ENCODE measurements around the gene GSS.
"Not testable (repeated sequence)": the region's sequence is repeated elsewhere in the genome, so short reads cannot be mapped to it uniquely, and the experiment has no call there.

Gene GSS

DNA sequence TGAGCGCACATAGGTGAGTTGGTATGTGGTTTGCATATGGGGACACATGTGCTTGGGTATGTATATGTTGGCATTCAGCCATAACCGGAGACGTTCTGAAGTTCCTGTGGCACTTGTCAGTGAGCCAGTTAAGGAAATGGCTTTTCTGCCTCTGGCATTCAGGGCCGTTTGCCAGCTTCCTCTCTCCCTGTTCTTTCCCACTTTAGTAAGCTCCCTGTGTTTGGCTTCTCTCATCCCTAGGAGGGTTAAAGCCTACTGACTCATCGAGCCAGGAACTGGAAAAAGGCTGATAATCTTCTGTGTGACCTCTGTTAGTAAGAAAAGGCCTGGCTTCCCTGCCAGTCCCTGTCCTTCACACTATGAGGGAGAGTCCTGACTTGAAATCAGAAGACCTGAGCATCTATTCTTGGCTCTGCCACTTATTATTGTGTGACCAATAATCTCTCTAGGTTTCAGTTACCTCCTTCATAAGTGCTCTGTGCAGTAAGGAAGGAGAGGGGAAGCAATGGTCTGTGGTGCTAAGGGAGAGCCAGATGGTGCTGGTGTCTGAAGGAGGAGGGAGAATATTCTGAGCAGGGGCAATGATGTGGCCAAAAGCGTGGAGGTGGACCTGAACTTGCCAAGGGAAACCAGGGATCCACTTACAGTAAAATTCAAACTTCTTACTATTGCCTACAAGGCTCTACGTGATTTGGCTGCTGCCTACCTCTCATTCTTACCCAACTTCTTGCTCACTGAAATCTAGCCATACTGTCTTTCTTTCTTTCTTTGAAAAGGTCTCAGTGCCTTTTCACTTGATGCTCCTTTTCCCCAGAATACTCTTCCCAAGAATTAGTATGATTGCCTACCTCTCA is 47.8 kb downstream of the GSS start:
- FAIRE-seq (no peak), DNase-seq (ENCODE audit: low spot score) (peak; percentile 85)

DNA sequence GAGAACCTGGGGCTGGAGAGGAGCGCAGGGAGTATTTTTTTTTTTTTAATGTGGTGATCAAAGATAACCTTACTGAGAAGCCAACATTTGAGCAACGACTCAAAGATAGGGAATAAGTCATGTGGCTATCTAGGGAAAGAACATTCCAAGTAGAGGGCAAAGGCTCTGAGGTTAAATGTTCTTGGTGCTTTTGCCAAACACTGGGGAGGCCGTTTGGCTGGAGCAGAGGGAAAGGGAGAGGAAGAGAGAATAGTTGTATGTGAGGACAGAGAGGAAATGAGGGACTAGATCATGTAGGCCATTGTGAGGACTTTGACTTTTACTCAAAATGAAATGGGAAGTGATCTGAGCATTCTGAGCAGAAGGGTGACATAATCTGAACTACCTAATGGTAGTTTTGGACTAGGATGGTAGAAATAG is 51.4 kb downstream of the GSS start:
- no peak for FAIRE-seq
- DNase-seq (ENCODE audit: low spot score) = no peak

DNA sequence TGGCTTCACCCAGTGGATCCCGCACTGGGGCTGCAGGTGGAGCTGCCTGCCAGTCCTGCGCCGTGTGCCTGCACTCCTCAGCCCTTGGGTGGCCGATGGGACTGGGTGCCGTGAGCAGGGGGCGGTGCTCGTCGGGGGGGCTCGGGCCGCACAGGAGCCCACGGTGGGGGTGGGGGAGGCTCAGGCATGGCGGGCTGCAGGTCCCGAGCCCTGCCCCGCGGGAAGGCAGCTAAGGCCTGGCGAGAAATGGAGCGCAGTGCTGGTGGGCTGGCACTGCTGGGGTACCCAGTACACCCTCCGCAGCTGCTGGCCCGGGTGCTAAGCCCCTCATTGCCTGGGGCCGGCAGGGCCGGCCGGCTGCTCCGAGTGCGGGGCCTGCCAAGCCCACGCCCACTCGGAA is 56.9 kb downstream of the GSS start:
- DNase-seq (ENCODE audit: low spot score); FAIRE-seq: not testable (repeated sequence)

DNA sequence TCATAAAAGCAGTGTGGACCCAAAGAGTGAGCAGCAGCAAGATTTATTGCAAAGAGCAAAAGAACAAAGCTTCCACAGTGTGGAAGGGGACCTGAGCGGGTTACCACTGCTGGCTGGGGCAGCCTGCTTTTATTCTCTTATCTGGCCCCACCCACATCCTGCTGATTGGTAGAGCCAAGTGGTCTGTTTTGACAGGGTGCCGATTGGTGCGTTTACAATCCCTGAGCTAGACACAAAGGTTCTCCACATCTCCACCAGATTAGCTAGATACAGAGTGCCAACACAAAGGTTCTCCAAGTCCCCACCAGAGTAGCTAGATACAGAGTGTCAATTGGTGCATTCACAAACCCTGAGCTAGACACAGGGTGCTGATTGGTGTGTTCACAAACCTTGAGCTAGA is 57.5 kb downstream of the GSS start:
- not testable (repeated sequence) for FAIRE-seq; DNase-seq (ENCODE audit: low spot score)

DNA sequence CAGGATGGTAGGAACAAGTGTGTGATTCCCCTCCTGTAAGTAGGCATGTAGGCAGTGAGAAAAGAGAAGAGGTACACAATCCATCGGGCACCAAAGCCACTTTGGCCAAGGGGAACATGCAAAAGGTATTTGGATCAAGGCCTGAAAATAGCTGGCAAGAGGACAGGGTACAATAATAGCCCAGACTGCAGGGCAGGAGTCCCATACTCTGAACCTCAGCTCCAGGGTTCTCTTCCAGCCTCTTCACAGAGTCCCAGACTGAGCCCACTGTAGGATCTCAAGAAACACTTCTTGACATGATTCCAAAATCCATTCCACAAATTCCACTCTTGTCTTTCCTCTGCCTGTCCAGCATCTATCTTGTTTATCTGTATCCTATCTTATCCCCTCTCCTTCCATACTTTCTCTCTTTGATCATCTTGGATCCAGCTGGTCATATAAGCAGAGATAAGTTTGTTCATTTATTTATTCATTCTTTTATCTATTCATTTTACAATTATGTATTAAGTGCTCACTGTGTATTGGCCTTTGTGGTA is 59.5 kb downstream of the GSS start:
- no peak for FAIRE-seq
- DNase-seq (ENCODE audit: low spot score) = no peak

DNA sequence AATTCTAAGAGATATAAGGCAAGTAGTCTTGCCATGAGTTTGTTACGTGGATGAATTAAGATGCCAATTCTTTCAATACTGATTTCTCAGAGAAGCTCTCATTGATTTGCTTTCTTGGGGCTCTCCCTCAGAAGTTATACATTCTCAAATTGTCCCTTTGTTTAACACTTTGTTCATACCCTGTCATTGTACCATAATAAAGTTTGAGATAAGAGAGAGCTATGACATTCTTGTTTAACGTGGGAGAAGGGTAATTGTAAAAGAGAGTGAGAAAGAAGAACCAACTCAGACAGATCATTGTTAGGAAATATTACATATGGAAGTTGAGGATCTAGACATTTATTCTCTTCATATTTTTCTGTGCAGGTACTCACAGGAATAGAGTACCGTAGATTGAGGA is 60.1 kb downstream of the GSS start:
- no peak for FAIRE-seq
- DNase-seq (ENCODE audit: low spot score) = no peak

DNA sequence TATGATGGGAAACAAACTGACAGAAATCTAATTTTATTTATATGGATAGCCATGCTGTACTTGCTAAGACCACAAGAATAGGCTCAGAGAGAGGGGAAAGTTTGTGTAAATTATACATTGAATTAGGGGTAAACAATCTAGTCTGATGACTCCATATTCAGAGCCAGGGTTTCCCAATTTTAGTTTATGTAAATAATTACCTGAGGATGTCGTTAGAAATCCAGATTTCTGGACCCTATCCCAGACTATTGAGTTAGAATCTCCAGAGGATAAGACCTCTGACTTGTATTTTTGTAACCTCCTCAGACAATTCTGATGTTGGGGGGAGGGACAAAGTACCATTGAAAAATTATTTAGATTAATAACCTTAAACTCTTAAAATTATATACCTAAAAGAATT is 60.9 kb downstream of the GSS start:
- DNase-seq (ENCODE audit: low spot score) (no peak), FAIRE-seq (no peak)

DNA sequence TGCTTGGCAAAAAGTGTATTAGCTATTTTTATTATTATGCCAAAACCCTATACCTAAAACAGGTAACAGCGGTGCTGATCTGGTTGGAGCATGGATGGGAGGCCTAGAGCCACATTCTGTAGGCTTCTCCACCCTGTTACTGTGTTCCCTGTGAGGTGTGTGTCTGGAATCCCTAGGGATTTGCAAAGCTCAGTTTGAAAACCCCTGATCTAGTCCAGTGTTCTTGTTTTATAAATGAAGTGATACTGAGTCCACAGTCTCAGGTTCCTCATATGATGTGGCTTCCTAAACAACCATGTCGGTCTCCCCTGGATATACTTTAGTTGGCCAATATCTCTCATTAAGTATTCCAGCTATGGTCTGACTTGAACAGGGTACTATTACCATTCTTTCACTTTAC is 62.9 kb downstream of the GSS start:
- DNase-seq (ENCODE audit: low spot score) = no peak
- FAIRE-seq = no peak

DNA sequence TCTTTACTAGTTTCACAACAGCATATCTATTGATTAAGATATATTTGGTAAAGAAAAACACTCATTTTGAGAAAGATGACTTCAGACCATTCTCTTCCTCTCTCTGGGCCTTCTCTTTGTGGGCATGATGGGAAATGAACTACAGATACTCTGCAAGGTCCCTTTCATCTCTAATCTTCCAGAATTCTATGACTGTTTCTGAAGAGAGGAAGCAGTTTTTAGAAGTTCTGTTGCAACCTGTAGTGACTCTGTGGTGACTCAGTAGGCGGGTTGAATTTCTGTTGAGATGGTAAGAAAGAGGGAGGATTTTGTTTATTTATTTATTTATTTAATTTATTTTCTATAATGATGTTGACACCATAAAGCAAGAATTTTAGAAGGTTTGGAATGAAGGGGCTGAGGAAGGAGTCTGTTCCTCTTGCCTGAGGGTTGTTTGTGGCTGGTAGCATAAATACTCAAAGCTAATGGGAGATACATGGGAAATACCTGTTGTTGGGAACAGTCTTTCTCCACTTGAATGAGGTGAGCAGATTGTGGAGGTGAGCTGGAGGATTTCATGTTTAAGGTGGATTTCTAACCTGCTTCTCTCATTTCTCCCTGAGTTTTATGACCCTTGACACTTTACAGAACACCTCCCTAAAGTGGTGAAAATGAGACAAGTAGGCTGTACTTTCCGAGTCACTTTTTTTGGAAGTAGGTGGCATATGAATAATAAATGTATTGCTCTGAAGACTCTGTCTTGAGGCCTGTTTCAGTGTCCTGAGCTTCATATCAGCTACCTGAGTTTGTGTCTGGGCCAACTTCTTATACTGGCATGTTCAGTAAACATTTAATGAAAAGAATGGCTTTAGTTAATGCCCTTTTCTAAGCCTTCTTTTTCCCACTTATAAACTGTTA is 64.2 kb downstream of the GSS start:
- DNase-seq (ENCODE audit: low spot score) (no peak), FAIRE-seq (no peak)

DNA sequence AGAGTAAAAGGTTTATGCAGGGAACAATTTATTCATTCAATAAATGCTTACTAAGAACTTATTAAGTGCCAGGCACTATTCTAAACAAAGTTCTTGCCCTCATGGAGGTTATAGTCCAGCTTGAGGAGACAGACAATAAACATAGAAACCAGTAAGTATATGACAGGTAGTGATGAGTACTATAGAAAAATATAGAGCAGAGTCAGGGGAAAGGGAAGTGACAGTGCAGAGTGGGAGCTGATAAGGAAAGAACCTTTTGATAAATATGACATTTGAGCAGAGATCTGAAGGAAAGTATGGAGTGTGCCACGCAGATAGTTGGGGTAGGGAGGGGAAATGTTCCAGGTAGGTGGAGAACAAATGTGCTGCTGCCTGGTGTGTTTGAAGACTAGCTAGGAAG is 67.1 kb downstream of the GSS start:
- DNase-seq (ENCODE audit: low spot score) (no peak), FAIRE-seq (no peak)

DNA sequence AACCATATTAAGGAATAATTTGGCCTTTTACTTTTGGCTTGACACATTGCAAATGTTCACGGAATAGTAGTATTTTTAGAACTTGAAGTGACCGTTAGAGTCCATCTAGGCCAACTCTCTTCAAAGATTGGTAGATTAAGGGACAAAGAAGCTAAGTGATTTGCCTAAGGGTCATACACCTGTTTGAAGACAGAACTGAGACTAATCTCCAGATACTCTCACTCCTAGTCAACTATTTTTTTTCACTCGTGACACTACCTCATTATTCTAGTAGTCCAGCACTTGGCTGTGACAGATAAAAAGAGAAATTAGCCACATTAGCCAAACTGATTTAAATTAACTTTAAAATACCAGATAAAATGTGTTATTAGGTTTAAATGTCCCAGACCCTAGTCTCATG is 68.6 kb downstream of the GSS start:
- FAIRE-seq = no peak
- DNase-seq (ENCODE audit: low spot score) = no peak

DNA sequence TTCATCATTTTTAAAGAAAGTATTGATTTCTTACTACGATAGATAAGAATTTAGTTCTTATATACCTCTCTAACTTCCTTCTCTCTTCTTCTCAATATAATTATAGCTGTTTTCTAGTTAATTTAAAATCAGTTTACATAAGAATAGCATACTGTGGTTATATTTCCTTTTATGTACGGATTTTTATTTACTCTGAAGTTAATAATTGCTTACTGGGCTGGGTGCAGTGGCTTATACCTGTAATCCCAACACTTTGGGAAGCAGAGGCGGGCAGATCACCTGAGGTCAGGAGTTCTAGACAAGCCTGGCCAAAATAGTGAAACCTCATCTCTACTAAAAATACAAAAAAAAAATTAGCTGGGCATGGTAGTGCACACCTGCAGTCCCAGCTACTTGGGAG is 69.5 kb downstream of the GSS start:
- DNase-seq (ENCODE audit: low spot score) (no peak), FAIRE-seq (no peak)

DNA sequence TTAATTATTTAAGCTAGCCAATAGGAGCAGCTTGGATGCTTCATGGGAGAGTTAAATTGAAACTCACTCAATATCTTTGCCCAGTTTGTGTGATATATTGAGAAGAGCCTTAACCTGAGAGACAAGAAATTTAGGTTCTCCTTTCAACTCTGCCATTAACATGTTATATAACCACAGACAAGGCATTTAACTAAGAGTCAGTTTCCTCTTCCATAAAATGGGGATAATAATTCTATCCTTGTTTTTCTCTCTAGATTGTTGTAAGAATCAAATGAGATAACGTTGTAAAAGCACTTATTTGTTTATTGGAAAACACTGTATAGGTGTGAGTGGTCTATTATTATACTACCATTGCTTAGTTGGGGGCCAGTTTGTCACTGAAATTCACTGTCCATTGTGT is 71.3 kb downstream of the GSS start:
- no peak for DNase-seq (ENCODE audit: low spot score)
- FAIRE-seq = no peak

DNA sequence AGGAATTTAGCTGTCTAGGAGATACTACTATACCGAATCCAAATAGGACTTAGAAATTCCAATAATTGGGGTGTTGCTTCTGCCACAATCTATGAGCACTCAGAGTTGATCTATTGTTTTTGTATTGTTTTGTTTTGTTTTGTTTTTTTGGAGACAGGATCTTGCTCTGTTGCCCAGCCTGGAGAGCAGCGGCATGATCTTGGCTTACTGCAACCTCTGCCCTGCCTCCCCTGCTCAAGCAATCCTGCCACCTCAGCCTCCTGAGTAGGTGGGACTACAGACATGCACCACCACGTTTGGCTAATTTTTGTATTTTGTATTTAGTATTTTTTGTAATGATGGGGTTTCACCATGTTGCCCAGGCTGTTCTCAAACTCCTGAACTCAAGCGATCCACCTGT is 71.8 kb downstream of the GSS start:
- FAIRE-seq = no peak
- DNase-seq (ENCODE audit: low spot score) = no peak

DNA sequence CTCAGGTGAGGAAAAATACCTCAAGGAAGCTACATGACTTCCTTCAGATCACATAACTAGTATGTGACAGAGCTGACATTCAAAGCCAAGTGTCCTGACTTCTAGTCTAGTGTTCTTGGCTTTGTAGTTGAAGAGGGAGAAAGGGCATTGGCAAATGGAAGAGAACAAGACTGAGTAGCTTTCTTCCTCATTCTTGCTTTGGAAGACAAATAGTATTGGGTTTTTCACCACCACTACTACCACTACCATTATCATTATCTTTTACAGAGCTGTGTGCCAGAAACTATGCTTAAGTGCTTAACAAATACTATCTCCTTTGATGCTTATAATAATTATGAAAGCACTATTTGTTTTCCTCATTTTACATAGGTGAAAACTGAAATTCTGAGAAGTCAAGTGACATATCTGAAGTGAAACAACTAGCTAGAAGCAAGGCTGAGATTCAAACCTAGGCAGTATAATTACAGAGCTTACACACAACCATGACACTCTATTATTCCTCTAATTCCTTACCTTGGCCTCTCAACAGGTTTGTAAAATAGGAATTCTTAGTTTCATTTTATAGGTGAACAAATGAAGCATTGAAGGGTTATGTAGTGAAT is 72.4 kb downstream of the GSS start:
- FAIRE-seq = no peak

DNA sequence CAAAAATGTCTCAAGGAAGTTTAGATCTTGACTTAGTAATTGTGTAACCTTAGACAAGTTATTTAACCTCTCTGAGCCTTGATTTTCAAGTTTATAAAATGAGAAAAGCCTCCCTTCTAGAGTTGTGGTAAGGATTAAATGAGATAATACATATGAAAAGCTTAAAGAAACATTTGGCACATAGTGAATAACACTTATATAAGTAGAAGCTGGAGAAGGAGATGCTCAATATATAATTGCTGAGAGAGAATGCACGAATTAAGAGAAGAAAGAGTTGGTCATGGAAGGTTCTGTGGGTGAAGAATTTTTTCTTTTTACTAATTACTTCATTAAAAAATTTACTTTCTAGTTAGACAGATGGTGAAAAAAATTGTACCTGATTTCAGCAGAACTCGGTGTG is 73.9 kb downstream of the GSS start:
- DNase-seq (ENCODE audit: low spot score) (no peak), FAIRE-seq (no peak)

More for the DNA sequence above, 72.4 kb downstream of the GSS start:
- DNase-seq (ENCODE audit: low spot score) = no peak

DNA sequence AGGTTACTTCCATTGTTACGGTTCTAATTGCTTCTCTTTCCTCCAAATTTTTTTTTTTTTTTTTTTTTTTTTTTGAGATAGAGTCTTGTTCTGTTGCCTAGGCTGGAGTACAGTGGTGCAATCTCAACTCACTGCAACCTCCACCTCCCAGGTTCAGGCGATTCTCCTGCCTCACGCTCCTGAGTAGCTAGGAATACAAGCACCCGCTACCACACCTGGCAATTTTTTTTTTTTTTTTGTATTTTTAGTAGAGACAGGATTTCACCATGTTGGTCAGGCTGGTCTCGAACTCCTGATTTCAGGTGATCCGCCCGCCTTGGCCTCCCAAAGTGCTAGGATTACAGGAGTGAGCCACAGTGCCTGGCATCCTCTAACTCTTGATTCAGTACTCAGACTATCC is 74.6 kb downstream of the GSS start:
- FAIRE-seq; DNase-seq (ENCODE audit: low spot score): not testable (repeated sequence)

DNA sequence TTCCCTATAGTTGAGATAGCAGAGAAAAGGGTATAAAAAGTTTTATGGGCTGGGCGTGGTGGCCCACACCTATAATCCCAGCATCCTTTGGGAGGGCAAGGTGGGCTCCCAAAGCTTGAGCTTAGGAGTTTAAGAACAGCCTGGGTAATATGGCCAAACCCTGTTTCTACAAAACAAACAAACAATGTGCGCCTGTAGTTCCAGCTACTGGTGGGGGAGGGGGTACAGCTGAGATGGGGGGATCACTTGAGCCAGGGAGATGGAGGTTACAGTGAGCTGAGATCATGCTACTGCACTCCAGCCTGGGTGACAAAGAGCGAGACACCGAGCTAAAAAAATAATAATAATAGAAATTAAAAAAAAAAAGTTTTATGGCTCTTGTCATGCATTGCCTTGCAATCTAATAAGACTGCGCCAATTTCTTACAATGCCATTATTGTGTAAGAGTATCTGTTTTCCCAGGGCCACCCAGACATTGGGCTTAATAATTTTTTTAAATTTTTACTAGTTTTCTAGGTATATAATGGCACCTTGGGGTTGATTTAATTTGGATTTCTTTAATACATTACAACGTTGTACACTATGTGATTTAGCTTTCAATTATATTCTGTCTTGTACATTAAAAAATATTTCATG is 75.3 kb downstream of the GSS start:
- FAIRE-seq (no peak), DNase-seq (ENCODE audit: low spot score) (no peak)
